ENCODE measurements around the gene GPX2. TPM values are rescaled to one million over a fixed set of nuclear protein-coding genes. Genes with fewer than 3 reads are reported as not detected.
A peak's percentile ranks its signal among the peaks of the same experiment; 100 is the strongest.

Gene GPX2
- total and polyA plus RNA-seq, 12 donors: 0.31 to 1.4 (median 0.55) TPM; not detected in 8

DNA sequence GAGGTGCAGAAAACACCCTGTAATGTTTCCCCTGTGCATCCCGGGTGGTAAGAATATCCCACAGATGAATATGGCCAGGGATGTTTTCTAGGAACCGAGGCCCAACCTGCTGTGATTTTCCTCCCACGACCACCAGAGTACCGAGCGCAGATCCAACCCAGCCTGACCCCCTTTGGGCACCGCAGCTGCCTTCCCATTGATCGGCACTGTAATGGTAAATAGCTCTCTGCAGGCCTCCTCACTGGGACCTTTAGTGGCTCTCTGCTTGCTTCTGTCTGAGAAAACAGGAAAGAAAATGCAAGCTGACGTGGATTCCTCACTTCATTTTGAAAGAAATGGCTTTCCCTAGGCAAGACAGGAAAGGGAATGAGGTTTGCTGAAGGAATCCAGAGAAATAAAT is 32.0 kb upstream of the GPX2 start:
- H3K36me3 ChIP-seq (replicated peaks in 1 of 2): no peaks in the 10 kb centered on the region
- peaks cover 5 to 8% of the 10 kb centered on the region in 2 donors for H3K4me1 ChIP-seq (replicated peaks in 1 of 2)
- TF ChIP-seq POLR2A (IDR thresholded peaks at IDR 0.05): no peak
- TF ChIP-seq CTCF (IDR thresholded peaks at IDR 0.05): no peak
- no peaks in the 10 kb centered on the region for H3K9me3 ChIP-seq (replicated peaks in 1 of 3)
- H3K4me3 ChIP-seq: no peak overlapping the region
- 78 to 86% (median 80%) methylated on average over 7 to 8 of the region's 8 CpGs for WGBS, 4 donors
- no peak overlapping the region for H3K27ac ChIP-seq
- no peaks in the 10 kb centered on the region for H3K27me3 ChIP-seq
- intact Hi-C loops (cut with DNase I): loop anchor here in 1 of 2 donors (10.0 kb wide), 1 partner anchor 150 kb away; no protein-coding TSS in a partner anchor
- peak in 1 of 7 donors; percentile 27 for DNase-seq

- H3K4me3 ChIP-seq: no peak overlapping the region
- WGBS, 4 donors: 94 to 99% (median 96%) methylated on average over 9 of the region's 9 CpGs
- H3K36me3 ChIP-seq (replicated peaks in 1 of 2): no peaks in the 10 kb centered on the region
- peaks cover 5 to 8% of the 10 kb centered on the region in 2 donors for H3K4me1 ChIP-seq (replicated peaks in 1 of 2)
- intact Hi-C loops (cut with DNase I): loop anchor here in 1 of 2 donors (10.0 kb wide), 1 partner anchor 149 kb away; no protein-coding TSS in a partner anchor
- no peaks in the 10 kb centered on the region for H3K9me3 ChIP-seq (replicated peaks in 1 of 3)
- DNase-seq: no peak
- no peaks in the 10 kb centered on the region for H3K27me3 ChIP-seq
- TF ChIP-seq POLR2A (IDR thresholded peaks at IDR 0.05) (no peak), CTCF (IDR thresholded peaks at IDR 0.05) (no peak)
- no peak overlapping the region for H3K27ac ChIP-seq
These were observed 31.3 kb upstream of the GPX2 start for GRCh38 chr14:64973826-64974225.

DNA sequence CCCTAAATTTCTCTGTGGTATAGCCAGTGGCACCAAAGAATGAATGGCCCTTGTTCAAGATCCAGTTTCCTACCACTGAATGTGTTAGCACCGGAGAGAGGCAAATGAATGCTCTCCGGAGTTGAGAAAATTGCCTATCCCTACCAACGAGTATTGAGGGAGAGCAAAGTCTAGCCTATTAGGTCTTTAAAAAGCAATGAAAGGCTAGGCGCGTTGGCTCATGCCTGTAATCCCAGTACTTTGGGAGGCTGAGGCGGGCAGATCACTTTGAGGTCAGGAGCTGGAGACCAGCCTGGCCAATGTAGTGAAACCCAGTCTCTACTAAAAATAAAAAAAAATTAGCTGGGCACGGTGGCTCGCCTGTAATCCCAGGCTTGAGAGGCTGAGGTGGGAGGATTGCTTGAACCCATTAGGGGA is 30.5 kb upstream of the GPX2 start:
- no peak overlapping the region for H3K4me3 ChIP-seq
- H3K9me3 ChIP-seq (replicated peaks in 1 of 3): no peaks in the 10 kb centered on the region
- H3K27me3 ChIP-seq: no peaks in the 10 kb centered on the region
- H3K27ac ChIP-seq: no peak overlapping the region
- no peaks in the 10 kb centered on the region for H3K36me3 ChIP-seq (replicated peaks in 1 of 2)
- peaks cover 5 to 8% of the 10 kb centered on the region in 2 donors for H3K4me1 ChIP-seq (replicated peaks in 1 of 2)
- no peak for TF ChIP-seq CTCF (IDR thresholded peaks at IDR 0.05)
- TF ChIP-seq POLR2A (IDR thresholded peaks at IDR 0.05): no peak
- no peak for DNase-seq
- WGBS, 4 donors: 87 to 90% (median 89%) methylated on average over 8 of the region's 8 CpGs
- intact Hi-C loops (cut with DNase I): loop anchor here in 1 of 2 donors (10.0 kb wide), 1 partner anchor 148 kb away; no protein-coding TSS in a partner anchor

DNA sequence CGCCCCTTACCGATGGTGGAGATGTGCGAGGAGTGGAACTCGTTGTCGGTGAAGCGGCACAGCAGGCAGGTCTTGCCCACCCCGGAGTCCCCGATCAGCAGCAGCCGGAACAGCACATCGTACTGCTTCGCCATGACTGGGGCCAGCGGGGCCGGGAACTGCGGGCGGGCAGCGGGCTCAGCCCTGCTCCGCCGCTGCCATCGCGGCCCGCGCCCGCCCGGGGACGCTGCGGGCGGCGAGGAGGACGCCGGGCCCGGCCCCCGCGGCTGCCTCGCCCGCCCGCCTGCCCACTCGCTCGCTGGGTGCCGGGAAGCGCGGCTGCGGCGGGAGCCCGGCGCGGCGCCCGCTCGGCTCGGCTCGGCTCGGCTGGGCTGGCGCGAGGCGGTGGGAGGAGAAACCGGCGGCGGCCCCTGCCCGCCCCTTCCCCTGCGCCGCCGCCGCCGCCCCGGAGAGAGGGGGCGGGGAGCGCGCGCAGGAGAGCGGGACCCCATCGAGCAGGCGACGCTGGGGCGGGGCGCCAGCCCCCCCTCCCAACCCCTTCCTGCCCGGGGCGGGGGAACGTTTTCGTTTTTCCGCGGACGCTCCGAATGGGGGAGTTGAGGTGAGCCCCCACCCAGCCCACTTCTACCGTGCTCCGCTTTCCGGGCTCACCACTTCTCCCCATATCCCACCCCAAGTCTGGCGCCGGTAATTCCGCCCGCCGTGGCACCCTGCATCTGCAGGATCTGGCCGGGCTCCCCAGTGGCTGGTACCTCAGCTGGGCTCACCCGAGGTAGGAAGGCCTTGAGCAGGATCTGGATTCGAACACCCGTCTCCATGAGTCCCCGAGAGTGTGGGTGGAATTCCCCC is 29.6 kb upstream of the GPX2 start, which contains the start of gene RAB15:
Gene RAB15 (minus strand): TSS at position 394 of the 849 bp plus-strand sequence. CDS start 260 bp downstream, at position 134.
- Histone ChIP-seq H3K27me3 (no peaks in the 10 kb centered on the region), H3K4me1 (replicated peaks in 1 of 2) (peaks cover 5 to 8% of the 10 kb centered on the region in 2 donors), H3K27ac (no peak within 1 kb of the TSS), H3K36me3 (replicated peaks in 1 of 2) (no peaks in the 10 kb centered on the region), H3K9me3 (replicated peaks in 1 of 3) (no peaks in the 10 kb centered on the region), H3K4me3 (peak within 1 kb of the TSS; percentile 18 to 95 (median 46))
- DNase-seq: peak in 3 of 7 donors; percentile 31 to 45 (median 33)
- intact Hi-C loops (cut with DNase I): loop anchor here in 1 of 2 donors (10.0 kb wide), 1 partner anchor 147 kb away; no protein-coding TSS in a partner anchor
- TF ChIP-seq POLR2A (IDR thresholded peaks at IDR 0.05) (no peak), CTCF (IDR thresholded peaks at IDR 0.05) (peak in 1 of 6 experiments; percentile 2)
- WGBS, 4 donors: 0 to 1% (median 0%) methylated on average over 1 to 92 of the region's 96 CpGs
